Measurements from ENCODE around the gene GALNT14. TPM values are rescaled to one million over a fixed set of nuclear protein-coding genes. Genes with fewer than 3 reads are reported as not detected.

GALNT14 gene
- total RNA-seq, 1 donor from 2014 or later, result 0.14 TPM

GRCh38 chr2:31004257-31004656 is 134.0 kb downstream of the GALNT14 start:
- TF ChIP-seq, protein P1, sequence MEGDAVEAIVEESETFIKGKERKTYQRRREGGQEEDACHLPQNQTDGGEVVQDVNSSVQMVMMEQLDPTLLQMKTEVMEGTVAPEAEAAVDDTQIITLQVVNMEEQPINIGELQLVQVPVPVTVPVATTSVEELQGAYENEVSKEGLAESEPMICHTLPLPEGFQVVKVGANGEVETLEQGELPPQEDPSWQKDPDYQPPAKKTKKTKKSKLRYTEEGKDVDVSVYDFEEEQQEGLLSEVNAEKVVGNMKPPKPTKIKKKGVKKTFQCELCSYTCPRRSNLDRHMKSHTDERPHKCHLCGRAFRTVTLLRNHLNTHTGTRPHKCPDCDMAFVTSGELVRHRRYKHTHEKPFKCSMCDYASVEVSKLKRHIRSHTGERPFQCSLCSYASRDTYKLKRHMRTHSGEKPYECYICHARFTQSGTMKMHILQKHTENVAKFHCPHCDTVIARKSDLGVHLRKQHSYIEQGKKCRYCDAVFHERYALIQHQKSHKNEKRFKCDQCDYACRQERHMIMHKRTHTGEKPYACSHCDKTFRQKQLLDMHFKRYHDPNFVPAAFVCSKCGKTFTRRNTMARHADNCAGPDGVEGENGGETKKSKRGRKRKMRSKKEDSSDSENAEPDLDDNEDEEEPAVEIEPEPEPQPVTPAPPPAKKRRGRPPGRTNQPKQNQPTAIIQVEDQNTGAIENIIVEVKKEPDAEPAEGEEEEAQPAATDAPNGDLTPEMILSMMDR (IDR thresholded peaks at IDR 0.05; ENCODE audit: borderline replicate concordance), result no peak
- Histone ChIP-seq H3K36me3 (no peaks in the 10 kb centered on the region), H3K4me1 (peaks cover 16% of the 10 kb centered on the region), H3K27me3 (ENCODE audit: low read depth) (peaks cover 14% of the 10 kb centered on the region), H3K4me3 (no peak overlapping the region), H3K9me3 (replicated peaks) (no peaks in the 10 kb centered on the region), H3K27ac (replicated peaks) (no peak overlapping the region)
- intact Hi-C loops (cut with micrococcal nuclease), result no loop called here
- no peak for DNase-seq

DNA sequence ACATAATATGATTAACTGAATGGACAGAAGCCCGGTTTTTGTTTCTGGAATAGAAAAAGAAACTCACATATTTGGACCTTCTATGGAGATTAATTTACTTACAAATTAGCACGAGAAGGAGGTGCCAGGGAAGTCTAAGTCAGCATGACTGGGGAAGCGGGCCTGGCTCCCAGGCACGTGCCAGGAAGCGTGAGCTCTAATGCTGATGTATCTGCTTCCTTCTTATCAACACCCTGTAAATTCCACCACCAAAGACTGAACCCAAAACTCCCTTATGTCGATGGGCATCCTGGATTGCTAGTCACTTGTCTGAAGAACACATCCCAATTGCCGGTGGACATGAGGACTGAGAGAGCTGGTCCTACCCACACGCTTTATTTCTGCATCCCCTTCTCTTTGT is 134.5 kb downstream of the GALNT14 start:
- Histone ChIP-seq H3K36me3 (no peaks in the 10 kb centered on the region), H3K4me1 (peaks cover 16% of the 10 kb centered on the region), H3K4me3 (no peak overlapping the region), H3K9me3 (replicated peaks) (no peaks in the 10 kb centered on the region), H3K27ac (replicated peaks) (no peak overlapping the region), H3K27me3 (ENCODE audit: low read depth) (peaks cover 11% of the 10 kb centered on the region)
- intact Hi-C loops (cut with micrococcal nuclease), result no loop called here
- DNase-seq, result no peak
- TF ChIP-seq, protein P1 (IDR thresholded peaks at IDR 0.05; ENCODE audit: borderline replicate concordance), result no peak

- H3K9me3 ChIP-seq (replicated peaks), result no peaks in the 10 kb centered on the region
- intact Hi-C loops (cut with micrococcal nuclease), result no loop called here
- H3K36me3 ChIP-seq, result no peaks in the 10 kb centered on the region
- H3K4me3 ChIP-seq, result no peak overlapping the region
- TF ChIP-seq, protein P1 (IDR thresholded peaks at IDR 0.05; ENCODE audit: borderline replicate concordance), result no peak
- H3K4me1 ChIP-seq, result peaks cover 16% of the 10 kb centered on the region
- DNase-seq, result no peak
- H3K27me3 ChIP-seq (ENCODE audit: low read depth), result peaks cover 11% of the 10 kb centered on the region
- H3K27ac ChIP-seq (replicated peaks), result no peak overlapping the region
Measured at GRCh38 chr2:31002537-31003150, 135.6 kb downstream of the GALNT14 start.

DNA sequence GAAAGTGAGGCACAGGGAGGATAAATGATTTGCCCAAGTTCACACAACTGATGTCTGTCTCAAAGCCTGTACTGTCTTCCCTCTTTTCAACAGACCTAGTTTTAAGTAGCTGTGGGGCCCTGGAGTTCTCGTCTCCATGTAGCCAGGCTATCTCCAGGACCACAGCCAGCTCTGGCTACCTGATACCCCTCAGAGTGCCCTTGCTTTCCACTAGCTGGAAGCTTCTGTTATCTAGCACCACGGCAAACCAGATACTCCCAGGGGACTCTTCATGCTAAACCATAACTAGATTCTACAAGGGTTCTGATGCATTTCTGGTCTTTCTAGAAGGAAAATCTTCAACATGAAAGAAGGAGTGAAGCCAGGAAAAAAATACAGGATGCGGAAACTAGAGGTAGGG is 137.3 kb downstream of the GALNT14 start:
- no peak for DNase-seq
- Histone ChIP-seq H3K27me3 (ENCODE audit: low read depth) (peaks cover 8% of the 10 kb centered on the region), H3K4me1 (peaks cover 13% of the 10 kb centered on the region), H3K9me3 (replicated peaks) (no peaks in the 10 kb centered on the region), H3K4me3 (no peak overlapping the region), H3K27ac (replicated peaks) (no peak overlapping the region), H3K36me3 (no peaks in the 10 kb centered on the region)
- TF ChIP-seq, protein P1 (IDR thresholded peaks at IDR 0.05; ENCODE audit: borderline replicate concordance), result no peak
- intact Hi-C loops (cut with micrococcal nuclease), result no loop called here

DNA sequence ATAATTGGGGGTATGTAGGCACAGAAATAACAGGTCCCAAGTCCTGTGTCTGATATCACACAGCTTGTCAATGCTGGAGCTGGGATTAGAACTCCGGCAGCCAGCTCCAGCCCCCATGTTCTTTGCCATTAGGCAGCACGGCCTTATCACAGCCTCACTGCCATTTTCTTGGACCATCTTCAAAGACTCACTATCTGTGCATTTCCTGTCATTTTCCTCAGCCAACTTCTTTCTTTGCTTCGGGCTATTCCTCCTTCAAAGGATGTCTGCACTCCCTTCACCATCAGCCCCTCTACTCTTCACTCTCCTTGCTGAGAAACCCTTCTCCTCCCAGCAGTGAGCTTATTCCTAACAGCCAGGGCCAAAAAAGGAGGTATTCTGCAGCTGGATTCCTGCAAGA is 139.6 kb downstream of the GALNT14 start:
- intact Hi-C loops (cut with micrococcal nuclease), result no loop called here
- no peak overlapping the region for H3K27ac ChIP-seq (replicated peaks)
- H3K36me3 ChIP-seq, result no peaks in the 10 kb centered on the region
- H3K4me3 ChIP-seq, result no peak overlapping the region
- TF ChIP-seq, protein P1 (IDR thresholded peaks at IDR 0.05; ENCODE audit: borderline replicate concordance), result no peak
- peaks cover 5% of the 10 kb centered on the region for H3K4me1 ChIP-seq
- H3K9me3 ChIP-seq (replicated peaks), result no peaks in the 10 kb centered on the region
- DNase-seq, result no peak
- H3K27me3 ChIP-seq (ENCODE audit: low read depth), result no peaks in the 10 kb centered on the region

Data from left ventricle myocardium inferior (tissue), 1 donor.